K562 (cell line): ENCODE results near the gene RBM20. TPM values are rescaled to one million over a fixed set of nuclear protein-coding genes. Genes with fewer than 3 reads are reported as not detected.

Experiments used
- ATAC-seq: fragments of 200-7000 bp; cut with Tn5 transposase; 3 replicates; pipeline ENCODE4 v1.9.1; 2020; ENCODE audit warnings: moderate library complexity
- BruUV-seq: library from RNA; stranded (reverse); fragments of 400-500 nt; replicated peaks from 2 replicates; lab custom pipeline; 2021; lab: Mats Ljungman, UMichigan
- CTCF ChIA-PET: fragments of 300-600 bp; formaldehyde crosslinking; extraction: SDS; loops from one replicate; lab custom pipeline; 2021; ENCODE audit warnings: low intra/inter-chr PET ratio; lab: Yijun Ruan, JAX
- POLR2A ChIA-PET: fragments of 300-600, 350-650 bp; sonication (Branson Sonifier 250); formaldehyde crosslinking; extraction: SDS; loops from one replicate; lab custom pipeline; 2021; ENCODE audit warnings: antibody characterized with exemption, inconsistent platforms; lab: Yijun Ruan, JAX
- DNase-seq, 4 experiments: peaks; one replicate each; pipeline versions ENCODE4 v3.0.0 to v3.0.0-alpha.2; 2011 to 2018; ENCODE audit warnings: low spot score in 3 of 4, mixed read lengths in 3 of 4; ENCODE audit errors: extremely low read depth in 1 of 4
- FAIRE-seq: peaks from 2 replicates; lab custom pipeline; 2011; peaks lifted over from hg19 to GRCh38; lab: Jason Lieb, UNC
- H2AFZ ChIP-seq: 2 replicates; pipeline ENCODE4 v1.6.0; 2011; ENCODE audit warnings: low read depth, low read length, control low read depth, inconsistent platforms
- H3K27ac ChIP-seq: fragments of 200-600 bp; 3 replicates; pipeline ENCODE4 v1.8.0; 2011; ENCODE audit warnings: low read depth, mild to moderate bottlenecking, control low read depth, inconsistent platforms, low read length, moderate library complexity, mixed read lengths; ENCODE audit errors: extremely low read depth
- H3K27me3 ChIP-seq, 2 experiments: fragments of 300-600 bp in 1 of 2; 2 replicates in 1 of 2; 3 replicates in 1 of 2; pipeline versions ENCODE4 v1.6.0 to v1.8.0; 2011; ENCODE audit warnings: inconsistent platforms in 2 of 2, low read length in 2 of 2, mild to moderate bottlenecking in 1 of 2, mixed read lengths in 1 of 2, moderate library complexity in 1 of 2; ENCODE audit not compliant: control insufficient read depth in 2 of 2, insufficient read depth in 2 of 2
- H3K36me3 ChIP-seq: fragments of 300-600 bp; 3 replicates; pipeline ENCODE4 v1.8.0; 2011; ENCODE audit warnings: mild to moderate bottlenecking, low read length, inconsistent platforms; ENCODE audit not compliant: control insufficient read depth, insufficient read depth
- H3K4me1 ChIP-seq, 2 experiments: fragments of 200-600 bp in 1 of 2; replicated peaks in 1 of 2; 2 replicates in 1 of 2; 3 replicates in 1 of 2; pipeline versions ENCODE4 v1.5.1 to v1.8.0; 2011; ENCODE audit warnings: inconsistent platforms in 2 of 2, low read length in 2 of 2, mild to moderate bottlenecking in 1 of 2, mixed read lengths in 1 of 2, moderate library complexity in 1 of 2; ENCODE audit not compliant: control insufficient read depth in 2 of 2, insufficient read depth in 2 of 2
- H3K4me2 ChIP-seq: 2 replicates; pipeline ENCODE4 v1.6.1; 2011; ENCODE audit warnings: low read length, control low read depth, inconsistent platforms, mixed read lengths; ENCODE audit not compliant: insufficient read depth
- H3K4me3 ChIP-seq: fragments of 200-600 bp; sonication (generic), shearing (Covaris generic); 2 replicates; pipeline ENCODE4 v1.5.1; 2016; ENCODE audit warnings: control low read depth, inconsistent platforms
- H3K79me2 ChIP-seq: fragments of 200-600 bp; 3 replicates; pipeline ENCODE4 v1.8.0; 2011; ENCODE audit warnings: low read length, inconsistent platforms; ENCODE audit not compliant: control insufficient read depth, insufficient read depth
- H3K9ac ChIP-seq, 2 experiments: 2 replicates each; pipeline versions ENCODE4 v1.6.0 to v1.6.1; 2011; ENCODE audit warnings: low read depth in 2 of 2, low read length in 2 of 2, control low read depth in 1 of 2, inconsistent platforms in 1 of 2, mild to moderate bottlenecking in 1 of 2, mixed read lengths in 1 of 2; ENCODE audit not compliant: insufficient read depth in 1 of 2
- H3K9me1 ChIP-seq: one replicate; pipeline ENCODE4 v1.6.0; 2011; ENCODE audit warnings: inconsistent platforms, mild to moderate bottlenecking, low read length, moderate library complexity; ENCODE audit not compliant: control insufficient read depth, insufficient read depth
- H3K9me3 ChIP-seq: replicated peaks from 2 replicates; pipeline ENCODE4 v1.5.1; 2011; ENCODE audit warnings: low read depth, low read length, inconsistent platforms; ENCODE audit not compliant: control insufficient read depth, insufficient read depth
- H4K20me1 ChIP-seq: replicated peaks from 2 replicates; pipeline ENCODE4 v1.6.1; 2011; ENCODE audit warnings: low read length, inconsistent platforms, mixed read lengths; ENCODE audit not compliant: control insufficient read depth, insufficient read depth
- ATF2 ChIP-seq: sonication (generic); formaldehyde crosslinking; IDR thresholded peaks from 2 replicates; pipeline ENCODE4 v1.8.1; 2022; ENCODE audit warnings: missing genetic modification reagents
- CEBPG ChIP-seq, 3 experiments: fragments of 200-800 bp in 1 of 3; sonication (Bioruptor generic) in 1 of 3; sonication (generic) in 1 of 3; formaldehyde crosslinking in 1 of 3; IDR thresholded peaks in 2 of 3; conservative IDR thresholded peaks in 1 of 3; 2 replicates each; pipeline versions ENCODE4 v1.6.1 to v1.8.0; 2016 to 2022; ENCODE audit warnings: missing compliant biosample characterization in 2 of 3, missing genetic modification characterization in 2 of 3, mild to moderate bottlenecking in 1 of 3, missing genetic modification reagents in 1 of 3
- CHAMP1 ChIP-seq: fragments of 450-650 bp; IDR thresholded peaks from 2 replicates; pipeline ENCODE4 v1.6.1; 2016; ENCODE audit warnings: mild to moderate bottlenecking
- CREB5 ChIP-seq: fragments of 250-450 bp; sonication (Bioruptor Pico); IDR thresholded peaks from 2 replicates; pipeline ENCODE4 v1.5.0; 2020; ENCODE audit warnings: mild to moderate bottlenecking
- HBP1 ChIP-seq: fragments of 450-650 bp; formaldehyde crosslinking; IDR thresholded peaks from 2 replicates; pipeline ENCODE4 v1.4.0; 2022; ENCODE audit warnings: missing genetic modification characterization
- JUND ChIP-seq, 2 experiments: IDR thresholded peaks; 2 replicates in 1 of 2; 3 replicates in 1 of 2; pipeline ENCODE4 v1.6.1; 2011; ENCODE audit warnings: borderline replicate concordance in 2 of 2, low read depth in 2 of 2, low read length in 2 of 2, improper control_type of control experiment in 1 of 2, missing biosample characterization in 1 of 2, missing genetic modification characterization in 1 of 2, missing genetic modification reagents in 1 of 2
- KLF13 ChIP-seq: fragments of 450-650 bp; IDR thresholded peaks from 2 replicates; pipeline ENCODE4 v1.6.1; 2016; ENCODE audit warnings: missing genetic modification characterization, low read depth, mild to moderate bottlenecking, missing compliant biosample characterization, moderate library complexity, borderline replicate concordance
- PRMT5 ChIP-seq: sonication (generic); formaldehyde crosslinking; IDR thresholded peaks from 2 replicates; pipeline ENCODE4 v1.5.0; 2020; ENCODE audit warnings: missing genetic modification reagents
- VEZF1 ChIP-seq: fragments of 200-800 bp; sonication (Bioruptor generic); IDR thresholded peaks from 2 replicates; pipeline ENCODE4 v1.6.1; 2017; ENCODE audit warnings: missing genetic modification characterization, missing compliant biosample characterization
- ZBTB7A ChIP-seq: IDR thresholded peaks from 2 replicates; pipeline ENCODE4 v1.6.1; 2011; ENCODE audit warnings: low read depth, mild to moderate bottlenecking, low read length, moderate library complexity, borderline replicate concordance; ENCODE audit not compliant: control insufficient read depth
- ZNF551 ChIP-seq: fragments of 250-450 bp; sonication (Bioruptor Pico); IDR thresholded peaks from 2 replicates; pipeline ENCODE4 v1.5.0; 2021; ENCODE audit warnings: mild to moderate bottlenecking, moderate library complexity
- WGBS: fragments of 100-300 bp; shearing (Covaris generic); methylation state at CpG from one replicate; pipeline ENCODE4 v1.1.6; 2016; ENCODE audit warnings: low coverage, mixed read lengths; ENCODE audit not compliant: insufficient coverage; ENCODE audit errors: missing lambda C conversion rate; 5-methylcytosine and 5-hydroxymethylcytosine counted together
- in situ Hi-C: fragments of 300-500 bp; cut with MboI; formaldehyde crosslinking; loops from 4 replicates; pipeline ENCODE4 v1.15.0; 2018; ENCODE audit warnings: inconsistent platforms, mixed read lengths
- intact Hi-C: fragments of 100-400 bp; cut with micrococcal nuclease; formaldehyde crosslinking; loops from 2 replicates; pipeline ENCODE4 v1.14.2; 2022
- polyA plus RNA-seq, 8 experiments: library from polyadenylated mRNA; depleted of rRNA in 4 of 8; stranded (reverse) in 5 of 8; unstranded in 3 of 8; fragments of >200 nt; fragmentation: Nextera tagmentation in 2 of 8; fragmentation: Illumina TruSeq in 1 of 8; extraction: Ambion mirVana in 2 of 8; extraction: Trizol in 1 of 8; gene quantifications; 2 replicates each; pipeline versions ENCODE4 v1.2.1 to v1.2.3, GENCODE V29; 2011 to 2014; ENCODE audit warnings: inconsistent platforms in 1 of 8, missing spikeins in 1 of 8
- total RNA-seq, 7 experiments: library from RNA; depleted of rRNA in 6 of 7; stranded (reverse); fragments of >200 nt in 6 of 7; fragmentation: Illumina TruSeq in 2 of 7; extraction: Trizol in 2 of 7; gene quantifications; 2 replicates each; pipeline versions ENCODE4 v1.2.1 to v1.2.3, GENCODE V29; 2011 to 2021; ENCODE audit warnings: low replicate concordance in 1 of 7

RBM20 gene
- total and polyA plus RNA-seq, 9 of the 15 experiments (the other 6 are each of a cell fraction or from before 2014, with no cell fraction given): 0.63 to 5.7 (median 3.2) TPM

- ChIA-PET POLR2A (no interaction called here), CTCF (no interaction called here)
- DNase-seq: no peak
- Histone ChIP-seq H3K27me3 (no peaks in the 10 kb centered on the region), H3K27ac (no peak overlapping the region), H3K4me1 (peaks cover 0 to 4% of the 10 kb centered on the region in 2 experiments; a peak in 2 of 5 replicates), H2AFZ (no peak overlapping the region), H3K4me2 (no peak overlapping the region), H3K4me3 (no peak overlapping the region), H4K20me1 (no peaks in the 10 kb centered on the region), H3K9me3 (no peaks in the 10 kb centered on the region), H3K36me3 (peaks cover 8% of the 10 kb centered on the region; the same call in 2 of the 3 replicates), H3K9me1 (no peaks in the 10 kb centered on the region), H3K79me2 (no peaks in the 10 kb centered on the region), H3K9ac (no peak overlapping the region)
- FAIRE-seq: no peak
- in situ Hi-C loops: no loop called here
- no TSS peak for BruUV-seq
- no peak for ATAC-seq
- intact Hi-C loops: no loop called here
- WGBS: 44% methylated on average over 1 of the region's 1 CpG
- no peak for TF ChIP-seq CHAMP1
- no peak for TF ChIP-seq CREB5 (CRISPR knock-in tag)
- no peak for TF ChIP-seq CEBPG (CRISPR knock-in tag; IDR thresholded peaks at IDR 0.05)
- TF ChIP-seq CEBPG (tag; conservative IDR thresholded peaks at IDR 0.05 in 1 of 2, IDR thresholded peaks at IDR 0.05 in 1 of 2): no peak
- TF ChIP-seq KLF13 (tag): no peak
- no peak for TF ChIP-seq ZBTB7A
- TF ChIP-seq ZNF551 (CRISPR knock-in tag): no peak
- no peak for TF ChIP-seq PRMT5 (CRISPR knock-in tag)
- no peak for TF ChIP-seq JUND (IDR thresholded peaks at IDR 0.05; ENCODE audit: borderline replicate concordance, low read depth, low read length)
- no peak for TF ChIP-seq JUND (tag; IDR thresholded peaks at IDR 0.05; ENCODE audit: borderline replicate concordance, low read depth, low read length)
- TF ChIP-seq ATF2 (CRISPR knock-in tag): no peak
- TF ChIP-seq HBP1 (CRISPR knock-in tag): no peak
- no peak for TF ChIP-seq VEZF1
Observed at GRCh38 chr10:110815354-110816004, 171.3 kb downstream of the RBM20 start.
